ENCODE results near the gene OSBPL10. TPM values are rescaled to one million over a fixed set of nuclear protein-coding genes. Genes with fewer than 3 reads are reported as not detected.

Gene OSBPL10
- total and polyA plus RNA-seq, 2 of the 4 experiments (the other 2 are of a cell fraction), result 9.5 to 10.1 TPM

DNA sequence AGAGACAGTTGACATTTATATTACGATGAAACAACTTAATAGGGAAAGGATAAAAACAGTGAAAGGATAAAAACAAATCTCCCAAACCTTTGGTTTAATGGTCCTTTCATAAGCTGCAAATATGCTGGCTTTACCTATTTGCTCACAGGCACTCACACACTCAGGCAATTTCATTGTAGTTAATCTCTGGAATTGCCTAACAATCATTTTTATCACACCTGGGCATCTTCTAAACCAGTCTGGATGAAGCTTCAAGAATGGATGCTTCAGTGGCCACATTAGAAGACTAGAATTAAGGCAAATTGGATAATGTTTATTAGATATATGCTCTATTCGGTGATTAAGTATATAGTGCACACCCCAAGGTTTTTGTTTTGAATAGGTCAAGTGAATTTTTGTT is 13.5 kb downstream of the OSBPL10 start:
- Histone ChIP-seq H2BK120ac (ENCODE audit: low read depth, low read length) (peak overlapping the region; percentile 94), H3K18ac (ENCODE audit: low read depth, low read length) (peak overlapping the region; percentile 56), H4K20me1 (ENCODE audit: insufficient read depth, low read length) (no peaks in the 10 kb centered on the region; the same call in 1 of the 2 replicates), H3K56ac (ENCODE audit: extremely low read depth, insufficient read depth, low read length) (peak overlapping the region; percentile 10; the same call in 1 of the 2 replicates), H2AK9ac (replicated peaks; ENCODE audit: low read depth, low read length, poor library complexity) (no peak overlapping the region), H3K4me1 (ENCODE audit: control insufficient read depth, insufficient read depth, low read length) (peaks cover 8% of the 10 kb centered on the region), H3K9me3 (ENCODE audit: control insufficient read depth, insufficient read depth, low read length) (no peaks in the 10 kb centered on the region), H3K9me1 (ENCODE audit: insufficient read depth, low read length) (peaks cover 7% of the 10 kb centered on the region), H2BK20ac (ENCODE audit: low read depth, low read length) (peak overlapping the region; percentile 86), H2AFZ (replicated peaks; ENCODE audit: low read length, poor library complexity) (no peak overlapping the region), H3K4me2 (ENCODE audit: low read depth, low read length) (no peak overlapping the region), H3K23ac (ENCODE audit: low read depth, low read length) (peak overlapping the region; percentile 82; the same call in 1 of the 2 replicates), H3K36me3 (ENCODE audit: control insufficient read depth, insufficient read depth, low read length) (no peaks in the 10 kb centered on the region), H3K27me3 (ENCODE audit: control insufficient read depth, insufficient read depth, low read length) (no peaks in the 10 kb centered on the region), H3K27ac (ENCODE audit: insufficient read depth, low read length) (no peak overlapping the region), H4K5ac (ENCODE audit: low read depth, low read length) (peak overlapping the region; percentile 60; the same call in 1 of the 2 replicates), H2BK15ac (ENCODE audit: low read depth, low read length) (peak overlapping the region; percentile 77; the same call in 1 of the 3 replicates), H2BK5ac (ENCODE audit: low read depth, low read length, poor library complexity, severe bottlenecking) (peak overlapping the region; percentile 97), H2AK5ac (ENCODE audit: low read depth, low read length) (0 out of 2 replicates have a peak overlapping the region, but pooled peaks have one; percentile 64), H3K14ac (replicated peaks; ENCODE audit: low read depth, low read length) (peak overlapping the region; percentile 38), H3K4me3 (ENCODE audit: insufficient read depth, low read depth, low read length) (no peak overlapping the region), H3K79me1 (ENCODE audit: low read depth in 1 of 2, low read length in 2 of 2) (peaks cover 9 to 23% of the 10 kb centered on the region in 2 experiments; a peak in 3 of 4 replicates), H4K91ac (ENCODE audit: insufficient read depth, low read depth, low read length) (peak overlapping the region; percentile 44; the same call in 1 of the 2 replicates), H4K8ac (ENCODE audit: low read depth in 2 of 2, low read length in 2 of 2) (peak overlapping the region in 1 of 2 experiments; percentile 51; a peak in 2 of 4 replicates), H3K9ac (ENCODE audit: low read depth, low read length) (no peak overlapping the region; the same call in 1 of the 2 replicates), H3K4ac (ENCODE audit: low read depth, low read length) (peak overlapping the region; percentile 54; the same call in 1 of the 2 replicates)
- intact Hi-C loops (cut with micrococcal nuclease) (no loop called here), dilution Hi-C loops (cut with HindIII; ENCODE audit: low sequenced_read_pairs, unreplicated experiment) (no loop called here), in situ Hi-C loops (cut with MboI; ENCODE audit: low sequenced_read_pairs) (no loop called here)
- no peak for TF ChIP-seq RCOR1 (IDR thresholded peaks at IDR 0.05; ENCODE audit: insufficient replicate concordance, low read length)
- no peak for TF ChIP-seq NFE2L2 (IDR thresholded peaks at IDR 0.05; ENCODE audit: low read depth, low read length)
- TF ChIP-seq RAD21 (IDR thresholded peaks at IDR 0.05; ENCODE audit: low read length), result no peak
- TF ChIP-seq CEBPB (IDR thresholded peaks at IDR 0.05; ENCODE audit: low read depth, low read length), result no peak
- no peak for TF ChIP-seq POLR2A (IDR thresholded peaks at IDR 0.05; ENCODE audit: low read depth, low read length)
- TF ChIP-seq MAFK (IDR thresholded peaks at IDR 0.05; ENCODE audit: low read depth, low read length), result no peak
- TF ChIP-seq, protein P1, sequence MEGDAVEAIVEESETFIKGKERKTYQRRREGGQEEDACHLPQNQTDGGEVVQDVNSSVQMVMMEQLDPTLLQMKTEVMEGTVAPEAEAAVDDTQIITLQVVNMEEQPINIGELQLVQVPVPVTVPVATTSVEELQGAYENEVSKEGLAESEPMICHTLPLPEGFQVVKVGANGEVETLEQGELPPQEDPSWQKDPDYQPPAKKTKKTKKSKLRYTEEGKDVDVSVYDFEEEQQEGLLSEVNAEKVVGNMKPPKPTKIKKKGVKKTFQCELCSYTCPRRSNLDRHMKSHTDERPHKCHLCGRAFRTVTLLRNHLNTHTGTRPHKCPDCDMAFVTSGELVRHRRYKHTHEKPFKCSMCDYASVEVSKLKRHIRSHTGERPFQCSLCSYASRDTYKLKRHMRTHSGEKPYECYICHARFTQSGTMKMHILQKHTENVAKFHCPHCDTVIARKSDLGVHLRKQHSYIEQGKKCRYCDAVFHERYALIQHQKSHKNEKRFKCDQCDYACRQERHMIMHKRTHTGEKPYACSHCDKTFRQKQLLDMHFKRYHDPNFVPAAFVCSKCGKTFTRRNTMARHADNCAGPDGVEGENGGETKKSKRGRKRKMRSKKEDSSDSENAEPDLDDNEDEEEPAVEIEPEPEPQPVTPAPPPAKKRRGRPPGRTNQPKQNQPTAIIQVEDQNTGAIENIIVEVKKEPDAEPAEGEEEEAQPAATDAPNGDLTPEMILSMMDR (conservative IDR thresholded peaks at IDR 0.05; ENCODE audit: low read depth, low read length), result no peak
- TF ChIP-seq, protein P2, sequence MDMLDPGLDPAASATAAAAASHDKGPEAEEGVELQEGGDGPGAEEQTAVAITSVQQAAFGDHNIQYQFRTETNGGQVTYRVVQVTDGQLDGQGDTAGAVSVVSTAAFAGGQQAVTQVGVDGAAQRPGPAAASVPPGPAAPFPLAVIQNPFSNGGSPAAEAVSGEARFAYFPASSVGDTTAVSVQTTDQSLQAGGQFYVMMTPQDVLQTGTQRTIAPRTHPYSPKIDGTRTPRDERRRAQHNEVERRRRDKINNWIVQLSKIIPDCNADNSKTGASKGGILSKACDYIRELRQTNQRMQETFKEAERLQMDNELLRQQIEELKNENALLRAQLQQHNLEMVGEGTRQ (IDR thresholded peaks at IDR 0.05; ENCODE audit: low read depth, low read length), result no peak
- TF ChIP-seq RFX5 (IDR thresholded peaks at IDR 0.05; ENCODE audit: low read depth, low read length), result no peak
- no CpG with 5 or more reads among the region's 2 CpGs for WGBS, 2 experiments (ENCODE audit: extremely low coverage in 2 of 2, insufficient read length in 1 of 2)
- ChIA-PET CTCF (no interaction called here), POLR2A (ENCODE audit: unreplicated experiment) (no interaction called here)
- ATAC-seq (ENCODE audit: low read depth) (no peak), DNase-seq (no peak)
- BruUV-seq (replicated peaks), result no TSS peak
